DND-41 (cell line): ENCODE data around the gene MBP.
A peak's percentile ranks its signal among the peaks of the same experiment; 100 is the strongest.

Experiments
- ATAC-seq: fragments of 200-7000 bp; cut with Tn5 transposase; 3 replicates; pipeline ENCODE4 v1.9.1; 2021; ENCODE audit warnings: low read depth; ENCODE audit not compliant: insufficient read depth
- DNase-seq: peaks from one replicate; pipeline ENCODE4 v3.0.0-alpha.2; 2020
- H2AFZ ChIP-seq: 2 replicates; pipeline ENCODE4 v1.6.0; 2012; ENCODE audit warnings: low read depth, low read length
- H3K27ac ChIP-seq: 2 replicates; pipeline ENCODE4 v1.5.1; 2012; ENCODE audit warnings: low read length, inconsistent platforms
- H3K27me3 ChIP-seq: fragments of 200-600 bp; sonication (generic); 2 replicates; pipeline ENCODE4 v1.6.0; 2012; ENCODE audit warnings: low read length, mild to moderate bottlenecking, inconsistent platforms; ENCODE audit not compliant: insufficient read depth, poor library complexity
- H3K36me3 ChIP-seq: 2 replicates; pipeline ENCODE4 v1.5.1; 2012; ENCODE audit warnings: low read length, inconsistent platforms; ENCODE audit not compliant: insufficient read depth
- H3K4me1 ChIP-seq: 2 replicates; pipeline ENCODE4 v1.5.1; 2012; ENCODE audit warnings: mild to moderate bottlenecking, low read length; ENCODE audit not compliant: insufficient read depth
- H3K4me2 ChIP-seq: 2 replicates; pipeline ENCODE4 v1.6.0; 2012; ENCODE audit warnings: mild to moderate bottlenecking, moderate library complexity, low read length, inconsistent platforms; ENCODE audit not compliant: insufficient read depth
- H3K4me3 ChIP-seq, 2 experiments: fragments of 200-600 bp in 1 of 2; shearing (Covaris generic) in 1 of 2; 2 replicates each; pipeline ENCODE4 v1.5.1; 2012 to 2016; ENCODE audit warnings: inconsistent platforms in 2 of 2, low read length in 2 of 2, mild to moderate bottlenecking in 2 of 2, low read depth in 1 of 2, moderate library complexity in 1 of 2
- H3K79me2 ChIP-seq: 2 replicates; pipeline ENCODE4 v1.6.0; 2012; ENCODE audit warnings: low read length, inconsistent platforms; ENCODE audit not compliant: insufficient read depth
- H3K9ac ChIP-seq: 2 replicates; pipeline ENCODE4 v1.6.0; 2012; ENCODE audit warnings: low read depth, mild to moderate bottlenecking, inconsistent platforms, low read length, moderate library complexity
- H3K9me3 ChIP-seq: 2 replicates; pipeline ENCODE4 v1.5.1; 2012; ENCODE audit warnings: low read length, moderate library complexity, mild to moderate bottlenecking, inconsistent platforms; ENCODE audit not compliant: insufficient read depth, severe bottlenecking
- H4K20me1 ChIP-seq: 2 replicates; pipeline ENCODE4 v1.6.0; 2012; ENCODE audit warnings: low read length; ENCODE audit not compliant: insufficient read depth
- CTCF ChIP-seq: IDR thresholded peaks from 2 replicates; pipeline ENCODE4 v1.5.1; 2012; ENCODE audit warnings: borderline replicate concordance, low read length, moderate library complexity, mild to moderate bottlenecking; ENCODE audit not compliant: poor library complexity, severe bottlenecking; ENCODE audit errors: extremely low read depth
- EZH2 ChIP-seq: IDR thresholded peaks from 3 replicates; pipeline ENCODE4 v1.6.1; 2012; ENCODE audit warnings: borderline replicate concordance, low read depth, mild to moderate bottlenecking, moderate library complexity, low read length, inconsistent platforms; ENCODE audit not compliant: severe bottlenecking

The MBP gene

GRCh38 chr18:77115192-77115953 is 17.2 kb downstream of the MBP start:
- no peak overlapping the region for H3K4me2 ChIP-seq
- H3K27ac ChIP-seq: peak overlapping the region; percentile 97
- peak; percentile 20; the same call in 1 of the 3 replicates for ATAC-seq
- H3K4me3 ChIP-seq: no peak overlapping the region
- peak overlapping the region; percentile 49 for H3K9ac ChIP-seq
- peaks cover 94% of the 10 kb centered on the region for H3K4me1 ChIP-seq
- no peak for DNase-seq
- no peaks in the 10 kb centered on the region for H3K9me3 ChIP-seq
- H2AFZ ChIP-seq: no peak overlapping the region
- H3K27me3 ChIP-seq: no peaks in the 10 kb centered on the region
- TF ChIP-seq EZH2 (no peak), CTCF (no peak)
- peaks cover 66% of the 10 kb centered on the region for H3K36me3 ChIP-seq
- H3K79me2 ChIP-seq: peaks cover 93% of the 10 kb centered on the region
- no peaks in the 10 kb centered on the region for H4K20me1 ChIP-seq

- DNase-seq (peak; percentile 49), ATAC-seq (peak; percentile 60)
- Histone ChIP-seq H3K9ac (peak overlapping the region; percentile 49), H3K4me1 (peaks cover 94% of the 10 kb centered on the region), H3K27ac (peak overlapping the region; percentile 97), H3K79me2 (peaks cover 89% of the 10 kb centered on the region), H3K27me3 (no peaks in the 10 kb centered on the region), H2AFZ (no peak overlapping the region), H3K4me3 (no peak overlapping the region), H4K20me1 (no peaks in the 10 kb centered on the region), H3K4me2 (no peak overlapping the region; the same call in 1 of the 2 replicates), H3K36me3 (peaks cover 58% of the 10 kb centered on the region), H3K9me3 (no peaks in the 10 kb centered on the region)
- TF ChIP-seq EZH2 (no peak), CTCF (no peak)
Observed at GRCh38 chr18:77114415-77115191, 18.0 kb downstream of the MBP start.

- Histone ChIP-seq H4K20me1 (no peaks in the 10 kb centered on the region), H3K4me3 (no peak overlapping the region)
Observed at GRCh38 chr18:77114152-77114414, 18.5 kb downstream of the MBP start.

More at GRCh38 chr18:77114152-77114414, 18.5 kb downstream of the MBP start:
- Histone ChIP-seq H3K36me3 (peaks cover 53% of the 10 kb centered on the region), H3K79me2 (peaks cover 88% of the 10 kb centered on the region), H3K27me3 (no peaks in the 10 kb centered on the region), H3K9ac (peak overlapping the region; percentile 49), H3K4me2 (no peak overlapping the region), H2AFZ (no peak overlapping the region), H3K27ac (peak overlapping the region; percentile 97), H3K4me1 (peaks cover 94% of the 10 kb centered on the region), H3K9me3 (no peaks in the 10 kb centered on the region)
- TF ChIP-seq EZH2 (no peak), CTCF (no peak)
- DNase-seq (no peak), ATAC-seq (no peak)
